ENCODE results near the gene TMEM267. TPM values are rescaled to one million over a fixed set of nuclear protein-coding genes. Genes with fewer than 3 reads are reported as not detected.

Gene TMEM267
- total and polyA plus RNA-seq, 2 experiments from 2014 or later: 6.5 to 11.2 TPM

DNA sequence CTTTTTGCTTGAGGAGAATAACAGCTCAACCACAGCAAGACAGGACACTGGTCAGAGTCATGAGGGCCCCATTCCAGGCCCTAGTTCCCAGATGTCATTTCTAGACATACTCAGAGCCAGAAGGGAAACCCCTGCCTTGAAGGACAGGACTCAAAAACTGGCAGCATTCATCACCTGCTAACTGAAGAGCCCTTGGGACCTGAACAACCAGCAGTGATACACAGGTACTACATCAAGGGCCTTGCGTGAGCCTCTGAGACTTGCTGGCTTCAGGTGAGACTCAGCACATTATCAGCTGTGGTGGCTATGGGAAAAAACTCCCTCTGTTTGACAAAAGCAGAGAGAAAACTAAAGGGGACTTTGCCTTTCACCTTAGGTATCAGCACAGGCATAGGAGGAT lies 22.6 kb downstream of the TMEM267 start:
- no peak for ATAC-seq
- no peak for DNase-seq (ENCODE audit: low spot score)
- Histone ChIP-seq H3F3A (replicated peaks; ENCODE audit: low read depth) (no peaks in the 10 kb centered on the region), H3K9me2 (ENCODE audit: insufficient read depth) (no peaks in the 10 kb centered on the region), H3K4me2 (no peak overlapping the region), H3K4me1 (ENCODE audit: insufficient read depth) (no peaks in the 10 kb centered on the region), H3K27me3 (ENCODE audit: insufficient read depth) (no peaks in the 10 kb centered on the region), H2AFZ (no peak overlapping the region), H3K79me2 (replicated peaks; ENCODE audit: insufficient read depth) (peaks cover 13% of the 10 kb centered on the region; the same call in 1 of the 2 replicates), H3K27ac (ENCODE audit: low read depth) (no peak overlapping the region), H3K36me3 (ENCODE audit: insufficient read depth) (peaks cover 4% of the 10 kb centered on the region; the same call in 1 of the 2 replicates), H3K4me3 (no peak overlapping the region), H4K20me1 (replicated peaks; ENCODE audit: insufficient read depth) (no peaks in the 10 kb centered on the region)
- no peak overlapping the region for H3K4me3 Mint-ChIP-seq
- no peaks in the 10 kb centered on the region for H3K27me3 Mint-ChIP-seq (ENCODE audit: insufficient read depth, low read depth, poor library complexity)
- peaks cover 28% of the 10 kb centered on the region for H3K9me3 Mint-ChIP-seq
- TF ChIP-seq, protein P1, sequence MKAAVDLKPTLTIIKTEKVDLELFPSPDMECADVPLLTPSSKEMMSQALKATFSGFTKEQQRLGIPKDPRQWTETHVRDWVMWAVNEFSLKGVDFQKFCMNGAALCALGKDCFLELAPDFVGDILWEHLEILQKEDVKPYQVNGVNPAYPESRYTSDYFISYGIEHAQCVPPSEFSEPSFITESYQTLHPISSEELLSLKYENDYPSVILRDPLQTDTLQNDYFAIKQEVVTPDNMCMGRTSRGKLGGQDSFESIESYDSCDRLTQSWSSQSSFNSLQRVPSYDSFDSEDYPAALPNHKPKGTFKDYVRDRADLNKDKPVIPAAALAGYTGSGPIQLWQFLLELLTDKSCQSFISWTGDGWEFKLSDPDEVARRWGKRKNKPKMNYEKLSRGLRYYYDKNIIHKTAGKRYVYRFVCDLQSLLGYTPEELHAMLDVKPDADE (IDR thresholded peaks at IDR 0.05): no peak
- TF ChIP-seq, protein P2, sequence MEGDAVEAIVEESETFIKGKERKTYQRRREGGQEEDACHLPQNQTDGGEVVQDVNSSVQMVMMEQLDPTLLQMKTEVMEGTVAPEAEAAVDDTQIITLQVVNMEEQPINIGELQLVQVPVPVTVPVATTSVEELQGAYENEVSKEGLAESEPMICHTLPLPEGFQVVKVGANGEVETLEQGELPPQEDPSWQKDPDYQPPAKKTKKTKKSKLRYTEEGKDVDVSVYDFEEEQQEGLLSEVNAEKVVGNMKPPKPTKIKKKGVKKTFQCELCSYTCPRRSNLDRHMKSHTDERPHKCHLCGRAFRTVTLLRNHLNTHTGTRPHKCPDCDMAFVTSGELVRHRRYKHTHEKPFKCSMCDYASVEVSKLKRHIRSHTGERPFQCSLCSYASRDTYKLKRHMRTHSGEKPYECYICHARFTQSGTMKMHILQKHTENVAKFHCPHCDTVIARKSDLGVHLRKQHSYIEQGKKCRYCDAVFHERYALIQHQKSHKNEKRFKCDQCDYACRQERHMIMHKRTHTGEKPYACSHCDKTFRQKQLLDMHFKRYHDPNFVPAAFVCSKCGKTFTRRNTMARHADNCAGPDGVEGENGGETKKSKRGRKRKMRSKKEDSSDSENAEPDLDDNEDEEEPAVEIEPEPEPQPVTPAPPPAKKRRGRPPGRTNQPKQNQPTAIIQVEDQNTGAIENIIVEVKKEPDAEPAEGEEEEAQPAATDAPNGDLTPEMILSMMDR (conservative IDR thresholded peaks at IDR 0.05; ENCODE audit: low read depth in 2 of 2): no peak
- no peak for TF ChIP-seq STAT1 (IDR thresholded peaks at IDR 0.05; ENCODE audit: unreplicated experiment)
- no peak for TF ChIP-seq ZNF331 (CRISPR knock-in tag; IDR thresholded peaks at IDR 0.05; ENCODE audit: low read depth)
- no peak for TF ChIP-seq POLR2AphosphoS5 (IDR thresholded peaks at IDR 0.05; ENCODE audit: low read depth)
- TF ChIP-seq CREB1 (CRISPR knock-in tag; IDR thresholded peaks at IDR 0.05; ENCODE audit: low read depth): no peak
- TF ChIP-seq, protein P3, sequence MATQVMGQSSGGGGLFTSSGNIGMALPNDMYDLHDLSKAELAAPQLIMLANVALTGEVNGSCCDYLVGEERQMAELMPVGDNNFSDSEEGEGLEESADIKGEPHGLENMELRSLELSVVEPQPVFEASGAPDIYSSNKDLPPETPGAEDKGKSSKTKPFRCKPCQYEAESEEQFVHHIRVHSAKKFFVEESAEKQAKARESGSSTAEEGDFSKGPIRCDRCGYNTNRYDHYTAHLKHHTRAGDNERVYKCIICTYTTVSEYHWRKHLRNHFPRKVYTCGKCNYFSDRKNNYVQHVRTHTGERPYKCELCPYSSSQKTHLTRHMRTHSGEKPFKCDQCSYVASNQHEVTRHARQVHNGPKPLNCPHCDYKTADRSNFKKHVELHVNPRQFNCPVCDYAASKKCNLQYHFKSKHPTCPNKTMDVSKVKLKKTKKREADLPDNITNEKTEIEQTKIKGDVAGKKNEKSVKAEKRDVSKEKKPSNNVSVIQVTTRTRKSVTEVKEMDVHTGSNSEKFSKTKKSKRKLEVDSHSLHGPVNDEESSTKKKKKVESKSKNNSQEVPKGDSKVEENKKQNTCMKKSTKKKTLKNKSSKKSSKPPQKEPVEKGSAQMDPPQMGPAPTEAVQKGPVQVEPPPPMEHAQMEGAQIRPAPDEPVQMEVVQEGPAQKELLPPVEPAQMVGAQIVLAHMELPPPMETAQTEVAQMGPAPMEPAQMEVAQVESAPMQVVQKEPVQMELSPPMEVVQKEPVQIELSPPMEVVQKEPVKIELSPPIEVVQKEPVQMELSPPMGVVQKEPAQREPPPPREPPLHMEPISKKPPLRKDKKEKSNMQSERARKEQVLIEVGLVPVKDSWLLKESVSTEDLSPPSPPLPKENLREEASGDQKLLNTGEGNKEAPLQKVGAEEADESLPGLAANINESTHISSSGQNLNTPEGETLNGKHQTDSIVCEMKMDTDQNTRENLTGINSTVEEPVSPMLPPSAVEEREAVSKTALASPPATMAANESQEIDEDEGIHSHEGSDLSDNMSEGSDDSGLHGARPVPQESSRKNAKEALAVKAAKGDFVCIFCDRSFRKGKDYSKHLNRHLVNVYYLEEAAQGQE (IDR thresholded peaks at IDR 0.05; ENCODE audit: unreplicated experiment): no peak
- TF ChIP-seq, protein P4, sequence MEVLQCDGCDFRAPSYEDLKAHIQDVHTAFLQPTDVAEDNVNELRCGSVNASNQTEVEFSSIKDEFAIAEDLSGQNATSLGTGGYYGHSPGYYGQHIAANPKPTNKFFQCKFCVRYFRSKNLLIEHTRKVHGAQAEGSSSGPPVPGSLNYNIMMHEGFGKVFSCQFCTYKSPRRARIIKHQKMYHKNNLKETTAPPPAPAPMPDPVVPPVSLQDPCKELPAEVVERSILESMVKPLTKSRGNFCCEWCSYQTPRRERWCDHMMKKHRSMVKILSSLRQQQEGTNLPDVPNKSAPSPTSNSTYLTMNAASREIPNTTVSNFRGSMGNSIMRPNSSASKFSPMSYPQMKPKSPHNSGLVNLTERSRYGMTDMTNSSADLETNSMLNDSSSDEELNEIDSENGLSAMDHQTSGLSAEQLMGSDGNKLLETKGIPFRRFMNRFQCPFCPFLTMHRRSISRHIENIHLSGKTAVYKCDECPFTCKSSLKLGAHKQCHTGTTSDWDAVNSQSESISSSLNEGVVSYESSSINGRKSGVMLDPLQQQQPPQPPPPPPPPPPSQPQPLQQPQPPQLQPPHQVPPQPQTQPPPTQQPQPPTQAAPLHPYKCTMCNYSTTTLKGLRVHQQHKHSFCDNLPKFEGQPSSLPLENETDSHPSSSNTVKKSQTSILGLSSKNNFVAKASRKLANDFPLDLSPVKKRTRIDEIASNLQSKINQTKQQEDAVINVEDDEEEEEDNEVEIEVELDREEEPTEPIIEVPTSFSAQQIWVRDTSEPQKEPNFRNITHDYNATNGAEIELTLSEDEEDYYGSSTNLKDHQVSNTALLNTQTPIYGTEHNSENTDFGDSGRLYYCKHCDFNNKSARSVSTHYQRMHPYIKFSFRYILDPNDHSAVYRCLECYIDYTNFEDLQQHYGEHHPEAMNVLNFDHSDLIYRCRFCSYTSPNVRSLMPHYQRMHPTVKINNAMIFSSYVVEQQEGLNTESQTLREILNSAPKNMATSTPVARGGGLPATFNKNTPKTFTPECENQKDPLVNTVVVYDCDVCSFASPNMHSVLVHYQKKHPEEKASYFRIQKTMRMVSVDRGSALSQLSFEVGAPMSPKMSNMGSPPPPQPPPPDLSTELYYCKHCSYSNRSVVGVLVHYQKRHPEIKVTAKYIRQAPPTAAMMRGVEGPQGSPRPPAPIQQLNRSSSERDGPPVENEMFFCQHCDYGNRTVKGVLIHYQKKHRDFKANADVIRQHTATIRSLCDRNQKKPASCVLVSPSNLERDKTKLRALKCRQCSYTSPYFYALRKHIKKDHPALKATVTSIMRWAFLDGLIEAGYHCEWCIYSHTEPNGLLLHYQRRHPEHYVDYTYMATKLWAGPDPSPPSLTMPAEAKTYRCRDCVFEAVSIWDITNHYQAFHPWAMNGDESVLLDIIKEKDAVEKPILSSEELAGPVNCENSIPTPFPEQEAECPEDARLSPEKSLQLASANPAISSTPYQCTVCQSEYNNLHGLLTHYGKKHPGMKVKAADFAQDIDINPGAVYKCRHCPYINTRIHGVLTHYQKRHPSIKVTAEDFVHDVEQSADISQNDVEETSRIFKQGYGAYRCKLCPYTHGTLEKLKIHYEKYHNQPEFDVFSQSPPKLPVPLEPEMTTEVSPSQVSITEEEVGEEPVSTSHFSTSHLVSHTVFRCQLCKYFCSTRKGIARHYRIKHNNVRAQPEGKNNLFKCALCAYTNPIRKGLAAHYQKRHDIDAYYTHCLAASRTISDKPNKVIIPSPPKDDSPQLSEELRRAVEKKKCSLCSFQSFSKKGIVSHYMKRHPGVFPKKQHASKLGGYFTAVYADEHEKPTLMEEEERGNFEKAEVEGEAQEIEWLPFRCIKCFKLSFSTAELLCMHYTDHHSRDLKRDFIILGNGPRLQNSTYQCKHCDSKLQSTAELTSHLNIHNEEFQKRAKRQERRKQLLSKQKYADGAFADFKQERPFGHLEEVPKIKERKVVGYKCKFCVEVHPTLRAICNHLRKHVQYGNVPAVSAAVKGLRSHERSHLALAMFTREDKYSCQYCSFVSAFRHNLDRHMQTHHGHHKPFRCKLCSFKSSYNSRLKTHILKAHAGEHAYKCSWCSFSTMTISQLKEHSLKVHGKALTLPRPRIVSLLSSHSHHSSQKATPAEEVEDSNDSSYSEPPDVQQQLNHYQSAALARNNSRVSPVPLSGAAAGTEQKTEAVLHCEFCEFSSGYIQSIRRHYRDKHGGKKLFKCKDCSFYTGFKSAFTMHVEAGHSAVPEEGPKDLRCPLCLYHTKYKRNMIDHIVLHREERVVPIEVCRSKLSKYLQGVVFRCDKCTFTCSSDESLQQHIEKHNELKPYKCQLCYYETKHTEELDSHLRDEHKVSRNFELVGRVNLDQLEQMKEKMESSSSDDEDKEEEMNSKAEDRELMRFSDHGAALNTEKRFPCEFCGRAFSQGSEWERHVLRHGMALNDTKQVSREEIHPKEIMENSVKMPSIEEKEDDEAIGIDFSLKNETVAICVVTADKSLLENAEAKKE (CRISPR knock-in tag; IDR thresholded peaks at IDR 0.05): no peak
- TF ChIP-seq NANOG (IDR thresholded peaks at IDR 0.05; ENCODE audit: borderline replicate concordance): no peak
- TF ChIP-seq JUNB (IDR thresholded peaks at IDR 0.05; ENCODE audit: unreplicated experiment): no peak
- H3K27ac Mint-ChIP-seq: no peak overlapping the region
- H3K4me1 Mint-ChIP-seq: no peaks in the 10 kb centered on the region
- H3K36me3 Mint-ChIP-seq (ENCODE audit: low read depth): peaks cover 66% of the 10 kb centered on the region
